Esophagus muscularis mucosa (tissue), 4 donors: ENCODE data around the gene CEP41. TPM values are rescaled to one million over a fixed set of nuclear protein-coding genes. Genes with fewer than 3 reads are reported as not detected.

Experiments
- DNase-seq: peaks from one replicate; pipeline ENCODE4 v3.0.0-alpha.2; 2017; ENCODE audit errors: extremely low spot score
- H3K27ac ChIP-seq, 4 donors: fragments of 200-600 bp; sonication (generic); replicated peaks in 1 of 4; 1 replicate in 3 of 4; 2 replicates in 1 of 4; pipeline ENCODE4 v1.5.1; 2016 to 2019; ENCODE audit warnings: mild to moderate bottlenecking in 1 of 4
- H3K27me3 ChIP-seq, 4 donors: fragments of 200-600 bp; sonication (generic); one replicate each; pipeline versions ENCODE4 v1.5.1 to v1.6.0; 2016 to 2019
- H3K36me3 ChIP-seq, 4 donors: fragments of 200-600 bp; sonication (generic); one replicate each; pipeline ENCODE4 v1.5.1; 2016 to 2019
- H3K4me1 ChIP-seq, 4 donors: fragments of 200-600 bp; sonication (generic); one replicate each; pipeline ENCODE4 v1.5.1; 2016 to 2019
- H3K4me3 ChIP-seq, 4 donors: fragments of 200-600 bp; sonication (generic); 1 replicate in 2 of 4; 2 replicates in 2 of 4; pipeline ENCODE4 v1.5.1; 2016 to 2019; ENCODE audit warnings: mild to moderate bottlenecking in 4 of 4, moderate library complexity in 1 of 4
- H3K9me3 ChIP-seq, 4 donors: fragments of 200-600 bp; sonication (generic); 1 replicate in 3 of 4; 2 replicates in 1 of 4; pipeline ENCODE4 v1.5.1; 2016 to 2019
- CTCF ChIP-seq, 3 experiments: fragments of 200-600 bp in 2 of 3; fragments of 450-650 bp in 1 of 3; sonication (generic) in 2 of 3; IDR thresholded peaks; one replicate each; pipeline ENCODE4 v1.5.1; 2017 to 2019; ENCODE audit warnings: antibody characterized with exemption in 3 of 3, mild to moderate bottlenecking in 2 of 3, moderate library complexity in 1 of 3
- EP300 ChIP-seq: sonication (generic); formaldehyde crosslinking; IDR thresholded peaks from one replicate; pipeline ENCODE4 v1.6.1; 2017; ENCODE audit warnings: antibody characterized with exemption
- POLR2A ChIP-seq: fragments of 450-650 bp; IDR thresholded peaks from one replicate; pipeline ENCODE4 v1.6.1; 2017; ENCODE audit warnings: antibody characterized with exemption, moderate library complexity, mild to moderate bottlenecking, low read depth
- POLR2AphosphoS5 ChIP-seq, 2 donors: sonication (generic); formaldehyde crosslinking; IDR thresholded peaks; one replicate each; pipeline ENCODE4 v1.6.1; 2017; ENCODE audit warnings: antibody characterized with exemption in 2 of 2
- WGBS: methylation state at CpG from one replicate; pipeline ENCODE4 v1.1.5; 2018; 5-methylcytosine and 5-hydroxymethylcytosine counted together
- intact Hi-C: fragments of 100-400 bp; cut with DNase I; formaldehyde crosslinking; loops from one replicate; pipeline ENCODE4 v1.15.1; 2023
- total RNA-seq, 4 donors: library from RNA; depleted of rRNA; stranded (reverse); fragments of >200 nt; gene quantifications; one replicate each; pipeline versions ENCODE4 v1.1.0 to v1.2.1, GENCODE V29; 2016

Gene CEP41
- total RNA-seq, 4 donors from 2014 or later, result 0.83 to 5.9 (median 2.8) TPM

- Histone ChIP-seq H3K27me3 (no peaks in the 10 kb centered on the region), H3K9me3 (no peaks in the 10 kb centered on the region), H3K4me3 (no peak overlapping the region), H3K27ac (no peak overlapping the region), H3K4me1 (no peaks in the 10 kb centered on the region), H3K36me3 (no peaks in the 10 kb centered on the region)
- 100% methylated on average over 3 of the region's 6 CpGs for WGBS
- no peak for TF ChIP-seq POLR2A
- TF ChIP-seq CTCF (IDR thresholded peaks at IDR 0.05), result no peak
- TF ChIP-seq POLR2AphosphoS5 (IDR thresholded peaks at IDR 0.05), result no peak
- TF ChIP-seq EP300, result no peak
- intact Hi-C loops, result no loop called here
- no peak for DNase-seq
Observed at GRCh38 chr7:130385600-130386066, 55.2 kb downstream of the CEP41 start.

- H3K27me3 ChIP-seq, result no peaks in the 10 kb centered on the region
- H3K36me3 ChIP-seq, result no peaks in the 10 kb centered on the region
- H3K27ac ChIP-seq, result no peak overlapping the region
- 95% methylated on average over 12 of the region's 13 CpGs for WGBS
- DNase-seq, result no peak
- H3K4me3 ChIP-seq, result no peak overlapping the region
- no peaks in the 10 kb centered on the region for H3K9me3 ChIP-seq
- intact Hi-C loops, result no loop called here
- TF ChIP-seq POLR2AphosphoS5 (IDR thresholded peaks at IDR 0.05), result no peak
- TF ChIP-seq EP300, result no peak
- no peak for TF ChIP-seq POLR2A
- TF ChIP-seq CTCF (IDR thresholded peaks at IDR 0.05), result no peak
- peaks cover 0 to 5% (median 5%) of the 10 kb centered on the region in 4 donors for H3K4me1 ChIP-seq
Observed at GRCh38 chr7:130384841-130385599, 55.8 kb downstream of the CEP41 start.

GRCh38 chr7:130384371-130384801, 56.4 kb downstream of the CEP41 start:
- Histone ChIP-seq H3K4me3 (no peak overlapping the region), H3K36me3 (no peaks in the 10 kb centered on the region), H3K27me3 (no peaks in the 10 kb centered on the region), H3K9me3 (no peaks in the 10 kb centered on the region), H3K4me1 (peaks cover 0 to 10% (median 7%) of the 10 kb centered on the region in 4 donors), H3K27ac (no peak overlapping the region)
- intact Hi-C loops, result no loop called here
- no peak for DNase-seq
- TF ChIP-seq POLR2A (no peak), CTCF (IDR thresholded peaks at IDR 0.05) (no peak), EP300 (no peak), POLR2AphosphoS5 (IDR thresholded peaks at IDR 0.05) (no peak)
- 91% methylated on average over 10 of the region's 10 CpGs for WGBS

GRCh38 chr7:130383187-130383980, 57.4 kb downstream of the CEP41 start:
- intact Hi-C loops, result no loop called here
- no peak for DNase-seq
- Histone ChIP-seq H3K36me3 (no peaks in the 10 kb centered on the region), H3K27me3 (no peaks in the 10 kb centered on the region), H3K27ac (no peak overlapping the region), H3K9me3 (no peaks in the 10 kb centered on the region), H3K4me1 (peaks cover 0 to 10% (median 7%) of the 10 kb centered on the region in 4 donors), H3K4me3 (no peak overlapping the region)
- TF ChIP-seq POLR2A, result no peak
- TF ChIP-seq CTCF (IDR thresholded peaks at IDR 0.05), result no peak
- no peak for TF ChIP-seq POLR2AphosphoS5 (IDR thresholded peaks at IDR 0.05)
- no peak for TF ChIP-seq EP300
- 94% methylated on average over 17 of the region's 18 CpGs for WGBS
